ENCODE measurements around the gene ZNF462. TPM values are rescaled to one million over a fixed set of nuclear protein-coding genes. Genes with fewer than 3 reads are reported as not detected.

Gene ZNF462, protein sequence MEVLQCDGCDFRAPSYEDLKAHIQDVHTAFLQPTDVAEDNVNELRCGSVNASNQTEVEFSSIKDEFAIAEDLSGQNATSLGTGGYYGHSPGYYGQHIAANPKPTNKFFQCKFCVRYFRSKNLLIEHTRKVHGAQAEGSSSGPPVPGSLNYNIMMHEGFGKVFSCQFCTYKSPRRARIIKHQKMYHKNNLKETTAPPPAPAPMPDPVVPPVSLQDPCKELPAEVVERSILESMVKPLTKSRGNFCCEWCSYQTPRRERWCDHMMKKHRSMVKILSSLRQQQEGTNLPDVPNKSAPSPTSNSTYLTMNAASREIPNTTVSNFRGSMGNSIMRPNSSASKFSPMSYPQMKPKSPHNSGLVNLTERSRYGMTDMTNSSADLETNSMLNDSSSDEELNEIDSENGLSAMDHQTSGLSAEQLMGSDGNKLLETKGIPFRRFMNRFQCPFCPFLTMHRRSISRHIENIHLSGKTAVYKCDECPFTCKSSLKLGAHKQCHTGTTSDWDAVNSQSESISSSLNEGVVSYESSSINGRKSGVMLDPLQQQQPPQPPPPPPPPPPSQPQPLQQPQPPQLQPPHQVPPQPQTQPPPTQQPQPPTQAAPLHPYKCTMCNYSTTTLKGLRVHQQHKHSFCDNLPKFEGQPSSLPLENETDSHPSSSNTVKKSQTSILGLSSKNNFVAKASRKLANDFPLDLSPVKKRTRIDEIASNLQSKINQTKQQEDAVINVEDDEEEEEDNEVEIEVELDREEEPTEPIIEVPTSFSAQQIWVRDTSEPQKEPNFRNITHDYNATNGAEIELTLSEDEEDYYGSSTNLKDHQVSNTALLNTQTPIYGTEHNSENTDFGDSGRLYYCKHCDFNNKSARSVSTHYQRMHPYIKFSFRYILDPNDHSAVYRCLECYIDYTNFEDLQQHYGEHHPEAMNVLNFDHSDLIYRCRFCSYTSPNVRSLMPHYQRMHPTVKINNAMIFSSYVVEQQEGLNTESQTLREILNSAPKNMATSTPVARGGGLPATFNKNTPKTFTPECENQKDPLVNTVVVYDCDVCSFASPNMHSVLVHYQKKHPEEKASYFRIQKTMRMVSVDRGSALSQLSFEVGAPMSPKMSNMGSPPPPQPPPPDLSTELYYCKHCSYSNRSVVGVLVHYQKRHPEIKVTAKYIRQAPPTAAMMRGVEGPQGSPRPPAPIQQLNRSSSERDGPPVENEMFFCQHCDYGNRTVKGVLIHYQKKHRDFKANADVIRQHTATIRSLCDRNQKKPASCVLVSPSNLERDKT (N-terminal part only)
- 4.7 to 5.6 TPM (median 5.0 TPM) in 5 replicates for total RNA-seq (2022; extraction: Qiagen RNA extraction; ENCODE audit: low read depth)

GRCh38 chr9:106862821-106863720 lies at the start of gene ZNF462:
ZNF462 (plus strand) TSS chr9:106863166; CDS start chr9:106923384, 60,218 bp downstream.

Measured in A549 treated with RU486 at 1 μM for 4 hours (cell line).